Esophagus squamous epithelium (tissue), 5 donors: Measurements from ENCODE around the gene PNKD. TPM values are rescaled to one million over a fixed set of nuclear protein-coding genes. Genes with fewer than 3 reads are reported as not detected.

ENCODE experiments used
- DNase-seq: peaks from one replicate; lab custom pipeline; 2025; lab: John Stamatoyannopoulos, UW
- H3K27ac ChIP-seq, 4 donors: fragments of 200-600 bp; sonication (generic); one replicate each; pipeline ENCODE4 v1.5.1; 2016 to 2019; ENCODE audit warnings: mild to moderate bottlenecking in 1 of 4
- H3K27me3 ChIP-seq, 4 donors: fragments of 200-600 bp; sonication (generic); 1 replicate in 3 of 4; 2 replicates in 1 of 4; pipeline versions ENCODE4 v1.5.1 to v1.6.0; 2017 to 2021; ENCODE audit warnings: antibody characterized with exemption in 1 of 4
- H3K36me3 ChIP-seq, 3 donors: fragments of 200-600 bp; sonication (generic); one replicate each; pipeline ENCODE4 v1.5.1; 2016 to 2019
- H3K4me1 ChIP-seq, 3 donors: fragments of 200-600 bp; sonication (generic); one replicate each; pipeline ENCODE4 v1.5.1; 2017 to 2019
- H3K4me3 ChIP-seq, 4 donors: fragments of 200-600 bp; sonication (generic); 1 replicate in 3 of 4; 2 replicates in 1 of 4; pipeline ENCODE4 v1.5.1; 2016 to 2019; ENCODE audit warnings: mild to moderate bottlenecking in 2 of 4, moderate library complexity in 1 of 4
- H3K9me3 ChIP-seq, 3 donors: fragments of 200-600 bp; sonication (generic); one replicate each; pipeline ENCODE4 v1.5.1; 2016 to 2019
- POLR2A ChIP-seq, 4 donors: fragments of 450-650 bp; IDR thresholded peaks; one replicate each; pipeline ENCODE4 v1.6.1; 2017; ENCODE audit warnings: antibody characterized with exemption in 4 of 4, mild to moderate bottlenecking in 4 of 4, moderate library complexity in 3 of 4
- WGBS, 2 donors: methylation state at CpG; one replicate each; pipeline ENCODE4 v1.1.5; 2018; 5-methylcytosine and 5-hydroxymethylcytosine counted together
- intact Hi-C: fragments of 100-400 bp; cut with DNase I; formaldehyde crosslinking; loops from one replicate; pipeline ENCODE4 v1.15.0; 2022
- total RNA-seq, 4 donors: library from RNA; depleted of rRNA; stranded (reverse); fragments of >200 nt; gene quantifications; one replicate each; pipeline ENCODE4 v1.1.0, GENCODE V29; 2016
- TF ChIP-seq, protein P1 (sequence below), 6 experiments: fragments of 450-650 bp in 4 of 6; fragments of 200-600 bp in 2 of 6; sonication (generic) in 2 of 6; IDR thresholded peaks; one replicate each; pipeline ENCODE4 v1.5.1; 2016 to 2019; ENCODE audit warnings: antibody characterized with exemption in 6 of 6, mild to moderate bottlenecking in 4 of 6, moderate library complexity in 4 of 6
- donor health status: DM: yes; HTN: yes; CAD: no.

The PNKD gene
- total RNA-seq, 4 donors from 2014 or later, result 19.7 to 34.3 (median 28.0) TPM

DNA sequence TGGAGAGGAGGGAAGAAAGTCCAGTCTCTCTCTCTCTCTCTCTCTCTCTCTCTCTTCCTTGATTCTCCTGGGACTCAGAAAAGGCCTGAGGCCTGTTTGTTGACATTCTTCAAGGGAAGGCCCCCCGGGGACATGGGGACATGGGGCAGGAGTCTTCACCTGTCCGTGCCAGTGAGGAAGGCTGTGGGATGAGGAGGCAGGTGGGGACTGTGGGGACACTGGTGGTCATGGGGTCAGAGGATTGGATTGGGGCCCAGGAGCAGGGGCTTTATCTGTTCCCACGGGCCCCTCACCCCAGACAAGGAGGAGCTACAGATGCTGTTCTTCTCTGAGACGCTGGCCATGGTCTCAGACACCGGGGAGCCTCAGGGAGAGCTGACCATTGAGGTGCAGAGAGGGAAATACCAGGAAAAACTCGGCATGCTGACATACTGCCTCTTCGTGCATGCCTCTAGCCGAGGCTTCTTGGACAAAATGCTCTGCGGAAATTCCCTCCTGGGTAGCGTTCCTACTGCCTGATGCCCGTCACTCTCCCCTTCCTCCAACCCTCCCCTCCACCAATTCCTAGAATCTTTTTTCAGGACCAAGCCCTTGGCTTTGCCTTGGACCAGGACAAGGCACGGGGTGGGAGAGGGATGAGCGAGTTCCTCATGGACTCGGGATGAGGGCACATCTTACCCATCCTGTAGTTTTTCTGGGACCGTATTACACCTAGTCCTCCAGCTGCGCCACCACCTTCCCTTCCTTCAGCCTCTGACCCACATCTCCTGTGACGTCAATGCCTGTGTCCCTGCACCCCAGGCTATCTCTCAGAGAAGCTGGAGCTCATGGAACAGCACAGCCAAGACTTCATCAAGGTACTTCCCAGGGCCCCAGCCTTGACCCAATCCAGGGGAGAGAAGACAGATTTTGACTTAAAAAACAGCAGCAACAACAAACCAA, 87.2 kb downstream of the PNKD start:
- H3K9me3 ChIP-seq, result peaks cover 0 to 3% (median 0%) of the 10 kb centered on the region in 3 donors
- no peaks in the 10 kb centered on the region for H3K4me1 ChIP-seq
- intact Hi-C loops, result no loop called here
- DNase-seq, result no peak
- WGBS, 2 donors, result 70 to 73% methylated on average over 5 to 14 of the region's 17 CpGs
- H3K36me3 ChIP-seq, result no peaks in the 10 kb centered on the region
- no peaks in the 10 kb centered on the region for H3K27me3 ChIP-seq
- H3K27ac ChIP-seq, result no peak overlapping the region
- no peak overlapping the region for H3K4me3 ChIP-seq
- TF ChIP-seq, protein P1, sequence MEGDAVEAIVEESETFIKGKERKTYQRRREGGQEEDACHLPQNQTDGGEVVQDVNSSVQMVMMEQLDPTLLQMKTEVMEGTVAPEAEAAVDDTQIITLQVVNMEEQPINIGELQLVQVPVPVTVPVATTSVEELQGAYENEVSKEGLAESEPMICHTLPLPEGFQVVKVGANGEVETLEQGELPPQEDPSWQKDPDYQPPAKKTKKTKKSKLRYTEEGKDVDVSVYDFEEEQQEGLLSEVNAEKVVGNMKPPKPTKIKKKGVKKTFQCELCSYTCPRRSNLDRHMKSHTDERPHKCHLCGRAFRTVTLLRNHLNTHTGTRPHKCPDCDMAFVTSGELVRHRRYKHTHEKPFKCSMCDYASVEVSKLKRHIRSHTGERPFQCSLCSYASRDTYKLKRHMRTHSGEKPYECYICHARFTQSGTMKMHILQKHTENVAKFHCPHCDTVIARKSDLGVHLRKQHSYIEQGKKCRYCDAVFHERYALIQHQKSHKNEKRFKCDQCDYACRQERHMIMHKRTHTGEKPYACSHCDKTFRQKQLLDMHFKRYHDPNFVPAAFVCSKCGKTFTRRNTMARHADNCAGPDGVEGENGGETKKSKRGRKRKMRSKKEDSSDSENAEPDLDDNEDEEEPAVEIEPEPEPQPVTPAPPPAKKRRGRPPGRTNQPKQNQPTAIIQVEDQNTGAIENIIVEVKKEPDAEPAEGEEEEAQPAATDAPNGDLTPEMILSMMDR (IDR thresholded peaks at IDR 0.05), result no peak
- TF ChIP-seq POLR2A (IDR thresholded peaks at IDR 0.05), result no peak

DNA sequence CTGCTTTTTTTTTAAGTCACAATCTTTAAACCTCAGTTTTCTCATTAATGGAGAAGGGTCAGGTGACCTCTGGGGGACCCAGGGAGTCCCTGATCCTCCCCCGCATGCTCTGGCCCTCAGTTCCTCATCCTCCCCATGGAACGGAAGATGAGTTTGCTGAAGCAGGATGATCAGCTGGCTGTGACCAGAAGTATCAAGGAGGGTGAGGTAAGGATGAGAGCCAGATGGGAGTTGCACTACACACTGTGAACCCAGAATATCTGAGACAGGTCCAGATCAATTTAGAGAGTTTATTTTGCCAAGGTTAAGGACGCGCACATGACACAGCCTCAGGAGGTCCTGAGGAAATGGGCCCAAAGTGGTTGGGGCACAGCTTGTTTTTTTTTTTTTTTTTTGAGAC, 90.1 kb downstream of the PNKD start:
- no peak for DNase-seq
- WGBS, 2 donors, result 87% methylated on average over 3 of the region's 4 CpGs; no CpG with 5 or more reads in 1 of the 2 donors
- intact Hi-C loops, result no loop called here
- Histone ChIP-seq H3K4me3 (no peak overlapping the region), H3K36me3 (no peaks in the 10 kb centered on the region), H3K27ac (no peak overlapping the region), H3K27me3 (no peaks in the 10 kb centered on the region), H3K4me1 (no peaks in the 10 kb centered on the region), H3K9me3 (no peaks in the 10 kb centered on the region)
- TF ChIP-seq, protein P1 (IDR thresholded peaks at IDR 0.05), result no peak
- TF ChIP-seq POLR2A (IDR thresholded peaks at IDR 0.05), result no peak

DNA sequence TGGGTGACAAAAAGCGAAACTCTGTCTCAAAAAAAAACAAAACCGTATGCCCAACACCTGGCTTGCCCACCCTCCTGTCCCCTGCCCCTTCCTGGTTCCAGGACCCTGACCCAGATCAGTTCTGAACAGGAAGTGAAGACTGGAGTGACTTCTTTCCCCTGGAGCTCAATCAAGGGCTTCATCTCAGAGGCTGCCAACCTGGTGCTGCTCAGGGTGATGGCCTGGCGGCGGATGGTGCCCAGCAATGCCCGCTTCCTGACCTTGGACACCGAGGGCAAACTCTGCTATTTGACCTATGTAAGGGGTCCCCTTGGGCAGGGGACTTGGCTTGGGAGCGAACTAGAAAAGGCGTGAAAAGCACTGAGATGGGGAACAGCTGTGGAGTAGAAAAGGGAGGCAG, 92.3 kb downstream of the PNKD start:
- H3K27ac ChIP-seq, result no peak overlapping the region
- DNase-seq, result no peak

DNA sequence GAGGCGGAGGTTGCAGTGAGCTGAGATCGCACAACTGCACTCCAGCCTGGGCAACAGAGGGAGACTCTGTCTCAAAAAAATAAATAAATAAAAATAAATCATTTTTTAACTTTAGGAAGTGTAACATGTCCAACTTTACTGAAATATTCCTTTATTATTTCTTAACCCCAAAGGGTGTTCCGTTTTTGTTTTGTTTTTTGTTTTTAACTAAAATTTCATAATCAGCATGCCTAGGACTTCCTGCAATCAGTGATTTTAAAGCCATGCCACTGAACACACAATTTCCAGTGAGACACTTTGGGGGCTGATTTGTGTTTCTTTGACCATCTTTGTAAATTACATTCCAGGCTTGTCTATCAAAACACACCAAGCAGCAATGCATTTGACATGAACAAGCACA, 93.4 kb downstream of the PNKD start:
- Histone ChIP-seq H3K9me3 (peaks cover 0 to 10% (median 0%) of the 10 kb centered on the region in 3 donors), H3K36me3 (no peaks in the 10 kb centered on the region), H3K4me1 (peaks cover 0 to 17% (median 6%) of the 10 kb centered on the region in 3 donors), H3K27ac (no peak overlapping the region), H3K27me3 (no peaks in the 10 kb centered on the region), H3K4me3 (no peak overlapping the region)
- TF ChIP-seq, protein P1 (IDR thresholded peaks at IDR 0.05), result no peak
- TF ChIP-seq POLR2A (IDR thresholded peaks at IDR 0.05), result no peak
- no peak for DNase-seq
- intact Hi-C loops, result no loop called here
- 73 to 80% methylated on average over 3 of the region's 3 CpGs for WGBS, 2 donors

More for the DNA sequence above, 92.3 kb downstream of the PNKD start:
- H3K36me3 ChIP-seq, result no peaks in the 10 kb centered on the region
- intact Hi-C loops, result no loop called here
- no peak overlapping the region for H3K4me3 ChIP-seq
- H3K9me3 ChIP-seq, result peaks cover 0 to 10% (median 0%) of the 10 kb centered on the region in 3 donors
- H3K27me3 ChIP-seq, result no peaks in the 10 kb centered on the region
- TF ChIP-seq, protein P1 (IDR thresholded peaks at IDR 0.05), result no peak
- TF ChIP-seq POLR2A (IDR thresholded peaks at IDR 0.05), result no peak
- H3K4me1 ChIP-seq, result peaks cover 0 to 6% (median 0%) of the 10 kb centered on the region in 3 donors
- WGBS, 2 donors, result 89% methylated on average over 7 to 8 of the region's 8 CpGs

DNA sequence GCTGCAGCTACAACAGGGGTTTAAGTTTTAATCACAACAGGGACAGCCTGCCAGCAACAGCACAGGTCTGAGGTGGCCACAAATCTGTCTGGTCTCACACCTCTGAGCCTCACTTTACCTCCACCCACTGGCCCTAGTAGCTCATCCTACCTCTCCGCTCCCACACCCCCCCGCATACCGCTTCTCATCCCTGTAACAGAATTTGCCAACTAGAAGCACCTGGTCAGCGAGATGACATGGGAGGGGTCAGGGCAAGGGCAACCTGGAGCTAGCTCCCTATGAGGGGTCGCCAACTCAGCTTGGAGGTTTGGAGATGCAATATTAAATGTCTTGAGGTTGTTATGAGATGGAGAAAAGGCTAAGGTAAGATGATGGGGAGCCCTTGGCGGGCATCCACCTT, 93.9 kb downstream of the PNKD start:
- TF ChIP-seq, protein P1 (IDR thresholded peaks at IDR 0.05), result no peak
- TF ChIP-seq POLR2A (IDR thresholded peaks at IDR 0.05), result no peak
- no peak for DNase-seq
- no peak overlapping the region for H3K27ac ChIP-seq
- WGBS, 2 donors, result 88 to 90% methylated on average over 5 to 6 of the region's 6 CpGs
- peaks cover 0 to 18% (median 6%) of the 10 kb centered on the region in 3 donors for H3K4me1 ChIP-seq
- intact Hi-C loops, result no loop called here
- peaks cover 0 to 10% (median 0%) of the 10 kb centered on the region in 3 donors for H3K9me3 ChIP-seq
- H3K36me3 ChIP-seq, result no peaks in the 10 kb centered on the region
- no peaks in the 10 kb centered on the region for H3K27me3 ChIP-seq
- no peak overlapping the region for H3K4me3 ChIP-seq
